Myocyte (in vitro differentiated cells): ENCODE results near the gene PCLO. TPM values are rescaled to one million over a fixed set of nuclear protein-coding genes. Genes with fewer than 3 reads are reported as not detected.

Experiments
- DNase-seq: peaks from one replicate; pipeline ENCODE4 v3.0.0-alpha.2; 2012; ENCODE audit warnings: low read depth
- total RNA-seq: library from RNA; depleted of rRNA; stranded (reverse); fragments of >200 nt; gene quantifications from 2 replicates; pipeline ENCODE4 v1.2.3, GENCODE V29; 2014

The PCLO gene
- total RNA-seq, 1 donor from 2014 or later, result 1.4 TPM

DNA sequence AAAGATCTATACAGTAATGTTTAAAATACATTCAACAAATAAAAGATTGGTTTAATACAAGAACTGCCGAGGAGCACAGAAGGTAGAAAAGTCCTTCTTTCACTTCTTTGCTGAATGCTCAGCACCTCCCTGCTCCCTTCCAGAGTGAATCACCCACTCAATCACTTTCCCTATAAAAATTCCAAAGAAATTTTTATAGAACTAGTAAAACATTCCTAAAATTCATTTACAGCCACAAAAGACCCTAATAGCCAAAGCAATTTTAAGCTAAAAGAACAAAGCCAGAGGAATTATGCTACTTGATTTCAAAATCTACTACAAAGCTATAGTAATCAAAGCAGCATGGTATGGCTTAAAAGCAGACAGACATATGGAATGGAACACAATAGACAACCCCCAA lies 320.9 kb downstream of the PCLO start:
- DNase-seq, result no peak

DNA sequence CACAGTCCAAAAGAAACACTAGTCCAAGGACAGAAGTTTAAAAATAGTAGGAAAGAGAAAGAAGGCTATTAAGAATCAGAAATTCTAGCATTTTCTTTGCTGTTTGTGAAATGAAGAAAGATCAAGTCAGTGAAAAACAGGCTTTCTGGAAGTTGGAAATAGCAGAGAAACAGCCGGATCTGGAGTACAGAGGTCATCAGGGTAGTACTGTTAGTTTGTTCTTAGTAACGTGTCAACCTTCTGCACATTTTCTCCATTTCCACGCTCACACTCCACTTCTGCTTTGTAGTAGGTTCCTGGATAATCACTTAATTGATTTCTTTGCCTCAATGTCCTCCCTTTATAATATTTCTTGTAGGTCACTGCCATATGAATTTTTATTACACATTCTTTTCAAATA lies 322.6 kb downstream of the PCLO start:
- DNase-seq, result no peak

DNA sequence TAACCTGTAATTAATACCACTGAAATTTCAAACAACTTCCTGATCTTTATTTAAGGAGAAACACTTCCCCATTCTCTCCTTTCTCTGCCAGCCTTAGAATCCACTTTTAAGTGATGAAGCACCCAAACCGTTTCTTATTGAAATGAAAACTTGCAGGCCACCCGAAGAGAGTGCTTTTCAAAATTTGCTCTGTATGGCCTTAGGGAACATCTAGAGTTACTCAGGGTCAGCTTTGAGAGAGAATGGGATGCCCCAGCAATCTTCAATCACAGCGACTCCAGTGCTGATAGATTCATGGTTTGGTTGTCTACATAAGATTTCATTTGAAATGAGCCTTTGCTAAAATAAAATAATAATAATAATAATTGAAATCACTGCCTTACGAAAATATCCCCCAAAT lies 323.1 kb downstream of the PCLO start:
- peak; percentile 1 for DNase-seq

DNA sequence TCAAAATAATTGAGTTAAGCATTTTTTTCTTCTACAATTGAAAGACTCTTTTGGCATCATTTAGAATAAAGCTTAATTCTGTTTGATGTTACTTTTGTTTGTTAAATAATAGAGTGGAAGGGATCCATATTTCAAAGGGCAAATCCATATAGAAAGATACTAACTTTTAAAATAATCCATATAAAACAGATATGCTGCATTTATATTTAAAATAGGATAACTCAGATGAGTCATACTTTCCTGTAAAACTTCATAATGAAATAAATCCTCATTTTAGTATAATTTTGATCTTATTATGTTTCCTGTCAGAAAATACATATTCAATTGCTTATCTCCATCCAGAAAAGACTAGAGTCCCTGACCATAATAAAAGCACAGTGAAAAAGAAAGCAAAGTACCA lies 323.6 kb downstream of the PCLO start:
- DNase-seq, result no peak

DNA sequence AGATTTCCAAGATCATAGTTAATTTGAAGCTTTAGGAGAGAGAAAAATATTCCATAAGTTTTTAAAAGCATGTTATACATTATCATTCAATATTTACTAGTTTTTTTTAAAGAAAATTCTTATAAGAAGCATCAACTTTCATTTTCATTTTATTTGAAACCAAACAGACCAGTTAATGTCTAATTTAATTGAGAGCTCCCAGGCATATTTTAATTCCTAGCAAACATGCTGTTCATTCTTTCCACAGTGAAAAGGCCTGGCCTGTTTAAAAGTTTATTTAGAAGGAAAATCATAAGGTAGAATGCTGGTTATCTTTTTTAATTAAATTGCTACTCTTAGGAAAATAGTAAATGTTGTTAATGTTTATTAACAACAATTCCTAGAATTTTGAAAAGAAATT lies 324.4 kb downstream of the PCLO start:
- DNase-seq, result no peak

DNA sequence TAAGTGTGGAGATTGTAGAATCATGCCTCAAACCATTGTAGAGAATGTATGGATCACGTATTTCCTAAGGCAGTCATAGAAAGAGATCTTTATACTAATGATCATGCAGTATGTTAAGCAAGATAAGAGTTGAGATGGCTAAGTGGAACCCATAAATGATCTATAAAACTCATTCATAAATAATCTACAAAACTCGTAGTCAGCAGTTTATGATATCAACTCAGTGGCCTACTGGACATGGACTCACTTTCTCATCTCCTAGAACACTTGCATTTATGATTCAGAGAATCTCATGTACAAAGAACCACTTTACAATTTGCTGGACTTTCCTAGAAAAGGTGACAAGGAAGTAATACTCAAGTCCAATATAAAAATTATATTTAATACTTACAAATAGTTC lies 339.6 kb downstream of the PCLO start:
- no peak for DNase-seq

DNA sequence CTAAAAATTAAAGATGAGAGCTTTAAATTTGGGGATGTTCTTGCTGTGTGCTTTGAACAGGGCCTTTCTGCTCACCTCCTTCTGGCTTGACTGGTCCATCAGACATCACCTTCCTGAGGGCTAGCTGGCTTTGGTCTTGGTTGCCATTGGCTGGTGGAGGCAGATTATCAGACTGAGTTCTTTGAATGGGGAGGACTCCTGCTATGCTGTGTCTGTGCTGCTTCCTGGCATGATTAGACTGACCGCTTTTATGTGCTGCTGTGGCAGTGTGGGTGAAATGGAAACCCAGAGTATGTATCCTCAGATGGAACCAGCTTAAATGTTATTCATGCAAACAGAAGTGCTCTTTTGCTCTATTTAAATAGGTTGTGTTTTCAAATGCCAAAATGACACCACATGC lies 341.6 kb downstream of the PCLO start:
- no peak for DNase-seq

DNA sequence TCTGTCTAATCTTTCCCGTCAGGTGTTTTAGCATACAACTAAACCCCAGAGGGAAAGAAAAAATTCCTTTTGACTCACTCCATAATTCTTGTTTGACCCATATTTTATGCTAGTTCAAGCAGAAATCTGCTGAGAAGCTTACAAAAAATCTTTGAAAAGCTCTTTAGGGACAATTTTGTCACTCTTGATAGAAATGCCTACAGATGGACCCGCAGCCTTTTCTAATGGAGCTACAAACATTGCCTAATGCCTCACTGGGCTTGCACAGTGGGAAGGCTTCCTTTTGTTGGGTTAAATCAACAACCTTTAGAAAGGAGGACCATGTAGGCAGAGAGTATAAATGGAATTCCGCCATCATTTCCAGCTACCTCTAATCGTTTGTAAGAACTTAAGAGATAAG lies 344.5 kb downstream of the PCLO start:
- DNase-seq, result no peak

DNA sequence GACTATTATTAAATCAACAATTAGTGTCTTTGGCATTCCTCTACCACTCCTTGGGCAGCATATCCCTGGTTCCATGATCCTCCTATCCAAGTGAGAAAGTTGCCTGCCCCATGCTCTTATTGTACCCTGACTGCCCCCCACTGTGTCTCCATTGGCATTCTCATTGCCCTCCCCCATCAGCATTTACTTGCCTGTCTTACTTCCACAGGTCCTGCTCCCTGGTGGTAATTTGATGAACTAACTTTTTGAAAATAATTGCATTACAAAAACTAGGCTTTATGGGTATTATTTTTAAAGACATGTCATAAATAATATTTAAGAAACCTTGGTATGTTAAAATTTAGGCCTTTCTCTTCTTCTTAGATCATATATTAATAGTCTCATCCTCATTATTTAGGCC lies 346.4 kb downstream of the PCLO start:
- no peak for DNase-seq

DNA sequence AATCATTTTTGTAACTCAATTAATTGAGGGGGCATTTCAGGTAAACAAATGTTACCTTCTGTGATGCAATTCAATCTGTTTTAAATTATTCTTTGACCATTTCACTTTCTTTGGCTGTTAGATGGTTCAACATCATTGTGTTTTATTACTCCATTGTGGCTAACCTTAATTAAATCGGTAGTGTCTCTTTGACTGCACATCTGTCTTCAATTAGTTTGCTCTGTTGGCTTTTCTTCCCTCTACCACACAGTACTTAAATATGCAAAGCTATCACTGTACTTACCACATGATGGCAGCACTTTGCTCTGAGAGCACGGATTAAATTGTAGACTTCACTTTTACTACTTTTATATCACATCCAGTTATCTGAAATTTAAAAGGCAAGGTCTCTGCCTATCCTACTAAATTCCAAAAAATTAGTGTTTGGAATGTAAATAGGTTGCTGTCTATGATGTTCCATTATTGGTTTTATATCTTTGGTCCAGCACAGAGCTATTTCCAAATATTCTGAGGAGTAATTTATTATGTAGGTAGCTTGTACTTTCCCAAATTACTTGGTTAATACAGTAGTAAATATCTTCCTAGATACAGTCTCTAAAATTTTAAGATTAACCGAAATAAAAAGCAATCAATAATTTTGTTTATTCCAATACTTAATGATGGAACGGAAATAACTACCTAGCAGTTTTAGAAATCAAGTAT lies 352.0 kb downstream of the PCLO start:
- DNase-seq, result peak; percentile 79

DNA sequence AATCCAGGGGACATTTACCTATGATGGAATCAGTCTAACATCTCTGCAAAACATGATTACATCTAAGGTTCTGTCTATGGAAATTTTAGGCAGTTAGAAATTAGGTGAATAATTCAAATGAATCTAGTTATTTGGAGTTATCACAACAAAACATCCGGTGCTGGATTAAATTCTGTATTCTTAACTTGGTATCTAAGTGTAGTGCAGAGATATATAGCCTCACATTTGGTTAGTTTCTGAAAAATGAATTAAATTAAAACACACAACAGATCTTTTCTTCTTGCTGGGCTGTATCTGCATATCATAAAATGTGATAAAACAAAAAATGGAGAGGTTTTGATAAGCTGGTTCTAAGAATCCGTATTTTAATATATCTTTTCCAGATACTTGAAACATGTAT lies 354.1 kb downstream of the PCLO start:
- no peak for DNase-seq

DNA sequence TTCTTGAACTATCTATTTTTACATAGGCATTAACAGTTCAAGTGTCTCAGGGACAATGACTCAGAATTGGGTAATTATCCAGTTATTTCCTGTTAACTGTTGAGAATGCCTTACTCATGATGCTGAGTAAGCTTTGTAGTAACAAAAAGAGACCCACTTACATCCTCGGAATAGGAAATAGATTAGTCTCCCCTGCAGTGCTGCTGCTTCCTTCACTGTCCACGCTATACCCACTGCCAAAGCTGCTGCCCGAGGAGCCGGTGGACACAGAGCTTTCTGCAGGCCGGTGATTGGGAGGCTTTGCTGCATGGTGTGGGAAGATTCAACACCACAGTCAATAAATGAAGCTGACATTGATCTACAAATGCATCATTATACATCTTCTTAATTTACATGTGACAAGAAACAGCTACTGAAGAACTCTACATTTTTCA lies 357.1 kb downstream of the PCLO start:
- peak; percentile 73 for DNase-seq

DNA sequence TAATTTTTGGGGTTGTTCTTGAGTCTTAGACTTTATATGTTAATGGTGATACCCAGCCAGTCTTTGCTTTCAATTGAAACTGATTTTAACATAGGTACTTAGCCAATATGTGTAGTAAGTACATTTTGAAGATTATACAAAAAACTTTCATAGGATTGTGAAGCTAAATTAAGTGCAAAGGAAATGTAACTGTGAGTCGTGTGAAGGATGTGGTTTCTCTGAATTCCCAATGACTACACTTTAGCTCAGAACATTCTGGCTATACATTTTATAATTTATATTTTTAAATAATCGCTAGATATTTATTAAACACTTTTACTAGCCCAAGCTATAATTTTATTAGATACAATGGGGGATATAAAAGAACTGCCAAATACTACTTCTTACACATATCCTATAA lies 359.3 kb downstream of the PCLO start:
- no peak for DNase-seq

DNA sequence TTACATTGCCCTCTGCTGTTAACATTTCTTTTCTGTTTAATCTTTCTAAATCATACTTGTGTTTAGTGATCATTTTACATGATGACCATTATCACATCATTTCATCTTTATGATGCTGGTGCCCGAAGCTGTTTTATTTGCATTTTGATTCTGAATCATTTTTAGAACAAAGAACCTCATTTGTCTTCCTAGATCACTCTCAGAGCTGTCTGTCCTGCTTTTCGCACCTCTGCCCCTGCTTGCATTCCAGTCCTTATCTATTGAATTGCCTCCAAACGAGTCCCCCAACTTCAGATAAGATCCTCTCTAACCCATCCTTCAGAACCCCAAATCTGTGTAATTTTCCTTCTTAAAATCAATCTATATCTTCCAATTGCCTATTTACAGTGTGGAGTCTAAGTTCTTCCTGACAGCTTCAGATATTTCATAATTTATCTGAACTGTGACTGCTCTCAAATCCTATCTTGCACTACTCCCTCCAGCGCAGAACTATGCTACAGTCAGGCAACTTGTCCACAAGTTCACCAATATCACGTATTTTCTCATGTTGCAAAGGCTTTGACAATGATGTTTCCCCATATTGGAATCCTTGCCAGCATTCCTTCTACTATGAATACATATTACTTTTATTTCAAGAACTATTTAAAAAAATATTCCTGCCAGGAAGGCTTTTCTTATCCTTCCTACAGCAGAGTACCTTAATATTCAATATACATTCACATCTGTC lies 372.6 kb downstream of the PCLO start:
- peak; percentile 12 for DNase-seq

DNA sequence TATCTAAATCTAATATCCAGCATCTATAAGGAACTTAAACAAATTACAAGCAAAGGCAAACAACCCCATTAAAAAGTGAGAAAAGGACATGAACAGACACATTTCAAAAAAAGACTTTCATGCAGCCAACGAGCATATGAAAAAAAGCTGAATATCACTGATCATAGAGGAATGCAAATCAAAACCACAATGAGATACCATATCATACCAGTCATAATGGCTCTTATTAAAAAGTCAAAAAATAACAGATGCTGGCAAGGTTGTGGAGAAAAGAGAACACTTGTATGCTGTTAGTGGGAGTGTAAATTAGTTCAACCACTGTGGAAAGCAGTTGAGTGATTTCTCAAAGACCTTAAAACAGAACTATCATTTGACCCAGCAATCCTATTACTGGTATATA lies 384.7 kb downstream of the PCLO start:
- DNase-seq, result peak; percentile 56

DNA sequence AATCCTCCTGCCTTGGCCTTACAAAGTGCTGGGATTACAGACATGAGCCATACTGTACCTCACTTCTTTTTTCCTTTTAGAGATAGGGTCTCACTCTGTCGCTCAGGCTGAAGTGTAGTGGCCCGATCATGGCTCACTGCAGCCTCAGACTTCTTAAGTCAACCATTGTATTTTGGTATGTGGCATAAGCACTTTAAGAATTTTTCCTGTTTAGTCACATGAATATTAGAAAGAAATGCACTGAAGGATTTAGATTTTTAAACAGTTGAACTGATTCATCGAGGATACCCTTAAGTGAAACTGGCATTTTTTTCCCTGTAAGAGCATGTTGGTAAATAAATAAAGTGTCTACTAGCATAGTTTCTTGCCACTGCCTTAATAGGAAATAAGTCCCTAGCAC lies 399.8 kb downstream of the PCLO start:
- no peak for DNase-seq

DNA sequence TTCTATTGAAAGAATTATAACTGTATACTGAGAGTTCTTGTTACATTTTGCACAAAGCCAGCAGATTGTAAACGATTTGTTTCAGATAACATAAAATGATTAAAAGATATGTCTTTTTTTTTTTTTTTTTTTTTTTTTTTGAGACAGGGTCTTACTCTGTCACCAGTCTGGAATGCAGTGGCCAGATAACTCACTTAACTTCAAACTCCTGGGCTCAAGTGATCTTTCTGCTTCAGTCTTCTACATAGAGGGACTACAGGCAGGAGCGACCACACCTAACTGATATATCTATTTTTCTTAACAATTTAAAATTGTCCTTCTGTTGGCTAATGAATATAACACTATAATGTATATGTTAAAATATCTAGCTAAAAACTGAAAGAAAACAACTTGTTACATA lies 401.9 kb downstream of the PCLO start:
- DNase-seq, result no peak

DNA sequence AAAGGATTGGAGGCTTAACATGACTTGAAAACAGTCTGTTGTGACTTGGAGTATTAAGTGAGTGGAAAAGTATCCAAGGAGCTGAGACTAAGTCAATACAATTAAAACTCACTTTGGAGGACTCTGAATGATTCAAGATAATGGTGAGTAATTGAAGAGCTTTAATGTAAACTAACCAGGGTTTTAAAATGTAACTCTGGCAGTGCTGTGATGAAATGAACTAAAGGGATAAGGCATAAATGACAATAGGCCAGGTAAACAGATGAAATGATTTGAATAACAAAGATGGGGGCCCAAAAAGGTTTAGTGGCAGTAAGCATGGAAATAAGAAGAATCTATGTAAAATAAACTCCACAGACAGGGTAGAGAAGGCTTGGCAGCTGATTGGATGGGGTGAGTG lies 402.6 kb downstream of the PCLO start:
- no peak for DNase-seq

DNA sequence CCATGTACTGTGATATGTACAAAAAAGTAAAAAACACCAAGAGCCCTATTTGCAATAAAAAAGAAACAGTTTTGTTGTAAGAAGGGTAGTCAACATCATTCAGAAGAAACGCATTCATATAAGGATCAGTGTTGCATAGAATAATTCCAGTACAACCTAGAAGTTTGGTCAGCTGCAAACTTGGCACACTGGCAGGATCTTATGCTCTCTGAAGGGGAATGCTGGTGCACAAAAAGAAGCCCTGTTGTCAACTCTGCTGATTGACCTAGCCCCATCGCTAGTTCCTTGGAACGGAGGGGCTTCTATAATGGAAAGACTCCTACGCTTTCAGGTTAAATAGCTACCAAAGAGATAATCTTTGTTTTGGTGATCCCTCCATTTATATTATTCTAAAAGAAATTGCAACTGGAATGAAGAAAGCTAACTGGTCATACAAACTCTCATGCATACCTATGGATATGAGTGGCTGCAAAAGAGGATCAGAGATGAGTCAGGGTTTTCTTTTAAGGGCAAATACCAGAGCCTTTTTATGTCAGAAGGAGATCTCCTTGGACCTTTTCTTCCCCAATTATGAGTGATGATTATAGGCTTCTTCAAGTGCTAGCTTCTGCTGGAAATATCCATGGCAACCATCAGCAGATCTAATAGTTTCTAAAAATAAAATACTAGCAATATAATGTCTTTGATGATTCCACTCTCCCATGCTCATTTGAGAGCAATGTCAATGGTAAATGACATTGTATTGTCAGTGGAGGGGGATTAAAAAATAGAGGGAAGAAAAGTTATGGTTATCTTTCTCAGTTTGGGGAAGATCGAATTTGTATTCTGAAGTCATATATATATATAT lies 406.8 kb downstream of the PCLO start:
- DNase-seq, result no peak

DNA sequence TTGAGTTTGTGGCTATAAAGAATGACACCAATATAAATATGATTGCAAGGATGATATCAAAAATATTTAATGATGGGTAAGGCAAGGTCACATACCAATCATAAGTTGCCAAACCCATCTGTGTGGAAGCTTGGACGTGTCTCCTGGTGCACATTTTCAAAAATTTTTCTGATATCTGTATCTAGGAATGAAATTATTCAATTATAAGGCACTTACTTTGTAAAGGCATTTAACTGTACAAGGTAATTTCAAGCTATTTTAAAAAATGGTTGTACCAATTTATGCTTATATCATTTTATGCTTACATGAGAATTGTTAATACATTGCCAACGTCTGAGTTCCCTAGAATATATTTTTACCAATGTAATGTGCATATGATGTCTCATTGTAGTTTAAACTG lies 412.7 kb downstream of the PCLO start:
- no peak for DNase-seq

DNA sequence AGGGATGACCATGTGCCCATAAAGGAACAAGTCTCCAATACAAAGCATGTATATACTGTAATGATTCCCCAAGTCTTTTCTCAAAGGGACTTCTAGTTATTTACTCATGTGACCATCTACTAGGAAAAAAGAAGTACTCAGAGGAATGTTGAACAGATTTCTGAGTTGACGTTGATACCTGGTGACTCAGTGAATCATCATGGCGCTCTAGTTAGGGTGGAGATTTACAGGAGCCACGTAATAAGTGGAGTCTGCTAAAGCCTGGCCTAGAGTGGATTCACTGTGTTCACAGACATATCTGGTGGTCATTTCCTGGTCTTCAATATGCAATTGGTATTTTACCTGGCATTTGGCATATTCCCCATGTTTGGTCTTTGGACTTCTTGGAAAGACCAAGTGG lies 416.9 kb downstream of the PCLO start:
- no peak for DNase-seq

DNA sequence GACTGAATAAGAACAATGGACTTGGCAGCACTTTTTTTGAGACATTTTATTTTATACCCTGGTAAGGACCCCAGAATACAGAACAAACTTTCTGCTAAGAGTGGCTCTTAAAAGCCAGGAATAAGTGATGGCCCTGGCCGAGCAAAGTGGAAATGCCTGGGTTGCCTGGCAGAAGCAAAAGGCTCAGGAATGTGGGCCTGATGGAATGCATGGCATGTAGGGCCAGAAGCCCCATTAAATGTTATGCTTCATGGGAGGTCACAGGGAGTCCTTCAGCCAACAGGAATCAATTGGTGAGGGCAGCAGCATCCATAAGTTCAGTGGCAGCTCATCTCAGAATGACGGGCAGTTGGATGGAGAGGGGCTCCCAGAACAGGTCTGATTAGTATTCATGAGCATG lies 417.6 kb downstream of the PCLO start:
- peak; percentile 30 for DNase-seq
